C4-2B (cell line): ENCODE measurements around the gene TIAM2.

Experiments used
- H3K27ac ChIP-seq: fragments of 450-650 bp; 2 replicates; pipeline ENCODE4 v1.5.1; 2017
- ZFX ChIP-seq: fragments of 450-650 bp; IDR thresholded peaks from 2 replicates; pipeline ENCODE4 v1.6.1; 2017
- TF ChIP-seq, protein P1 (sequence below): fragments of 450-650 bp; conservative IDR thresholded peaks from 2 replicates; pipeline ENCODE4 v1.5.1; 2017; ENCODE audit warnings: mild to moderate bottlenecking

Gene TIAM2

DNA sequence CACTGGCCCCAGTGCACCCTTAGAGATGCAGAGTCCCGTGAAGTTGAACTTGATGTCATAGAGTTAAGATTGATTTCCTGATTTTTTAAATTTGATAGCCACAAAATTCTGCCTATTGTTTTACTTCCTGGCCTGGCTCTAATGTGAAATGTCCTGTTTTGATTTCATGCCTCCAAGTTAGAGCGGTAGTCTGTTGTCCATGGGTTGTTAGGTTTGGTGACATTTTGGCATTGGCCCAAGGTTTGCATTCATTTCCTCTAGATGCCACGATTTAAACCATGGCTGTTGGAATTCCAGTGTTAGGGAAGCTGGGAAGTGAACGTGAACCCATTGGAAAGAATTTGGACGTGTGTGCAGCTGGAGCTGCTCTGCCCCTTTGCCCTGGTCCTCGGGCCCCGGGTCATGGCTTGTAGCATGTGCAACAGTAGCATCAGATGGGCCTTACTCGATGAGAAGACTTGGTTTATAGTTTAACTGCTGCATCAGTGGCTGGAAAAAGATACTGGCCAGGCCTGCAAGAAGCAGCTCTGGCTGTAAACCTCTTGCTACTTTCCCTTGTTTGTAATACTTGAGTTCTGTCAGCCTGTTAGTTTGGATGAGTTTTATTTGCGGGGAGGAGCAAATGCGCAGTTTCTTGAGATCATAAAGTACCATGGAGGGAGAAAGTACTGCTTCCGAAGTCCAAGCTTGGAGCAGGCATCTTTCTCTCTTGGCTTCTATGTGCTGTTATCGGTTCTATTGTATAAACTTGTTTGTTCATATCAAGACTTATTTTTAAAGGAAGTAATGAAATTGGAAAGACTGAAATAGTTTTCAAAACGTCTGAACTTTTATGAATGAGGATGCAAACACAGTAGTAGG is 147.3 kb downstream of the TIAM2 start:
- H3K27ac ChIP-seq, result no peak overlapping the region
- TF ChIP-seq, protein P1, sequence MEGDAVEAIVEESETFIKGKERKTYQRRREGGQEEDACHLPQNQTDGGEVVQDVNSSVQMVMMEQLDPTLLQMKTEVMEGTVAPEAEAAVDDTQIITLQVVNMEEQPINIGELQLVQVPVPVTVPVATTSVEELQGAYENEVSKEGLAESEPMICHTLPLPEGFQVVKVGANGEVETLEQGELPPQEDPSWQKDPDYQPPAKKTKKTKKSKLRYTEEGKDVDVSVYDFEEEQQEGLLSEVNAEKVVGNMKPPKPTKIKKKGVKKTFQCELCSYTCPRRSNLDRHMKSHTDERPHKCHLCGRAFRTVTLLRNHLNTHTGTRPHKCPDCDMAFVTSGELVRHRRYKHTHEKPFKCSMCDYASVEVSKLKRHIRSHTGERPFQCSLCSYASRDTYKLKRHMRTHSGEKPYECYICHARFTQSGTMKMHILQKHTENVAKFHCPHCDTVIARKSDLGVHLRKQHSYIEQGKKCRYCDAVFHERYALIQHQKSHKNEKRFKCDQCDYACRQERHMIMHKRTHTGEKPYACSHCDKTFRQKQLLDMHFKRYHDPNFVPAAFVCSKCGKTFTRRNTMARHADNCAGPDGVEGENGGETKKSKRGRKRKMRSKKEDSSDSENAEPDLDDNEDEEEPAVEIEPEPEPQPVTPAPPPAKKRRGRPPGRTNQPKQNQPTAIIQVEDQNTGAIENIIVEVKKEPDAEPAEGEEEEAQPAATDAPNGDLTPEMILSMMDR, result no peak
- TF ChIP-seq ZFX, result no peak

DNA sequence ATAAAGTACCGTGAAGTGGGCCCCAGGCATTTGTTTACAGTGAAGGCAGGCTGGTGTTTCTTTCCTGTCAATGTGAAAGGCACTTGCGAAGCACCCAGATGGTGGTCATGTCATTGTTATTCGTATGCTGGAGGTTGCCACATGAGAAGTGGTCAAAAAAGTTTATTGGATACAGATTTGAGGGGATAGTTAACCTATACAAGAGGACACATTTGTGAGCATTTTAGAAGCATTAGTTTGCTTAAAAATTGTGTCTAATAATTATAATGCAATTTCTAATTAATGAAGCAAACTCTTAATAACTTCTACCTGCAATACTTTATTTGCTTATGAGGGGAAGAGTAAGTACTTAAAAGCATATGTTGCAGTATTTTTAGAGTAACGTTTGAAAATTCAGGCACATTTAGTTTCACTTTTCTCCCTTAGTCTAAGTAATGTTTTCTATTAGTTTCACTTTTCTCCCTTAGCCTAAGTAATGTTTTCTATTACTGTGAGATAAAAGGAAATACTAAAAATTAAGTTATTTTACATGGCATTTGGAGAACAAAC is 148.0 kb downstream of the TIAM2 start:
- TF ChIP-seq, protein P1, result no peak
- no peak for TF ChIP-seq ZFX
- no peak overlapping the region for H3K27ac ChIP-seq

DNA sequence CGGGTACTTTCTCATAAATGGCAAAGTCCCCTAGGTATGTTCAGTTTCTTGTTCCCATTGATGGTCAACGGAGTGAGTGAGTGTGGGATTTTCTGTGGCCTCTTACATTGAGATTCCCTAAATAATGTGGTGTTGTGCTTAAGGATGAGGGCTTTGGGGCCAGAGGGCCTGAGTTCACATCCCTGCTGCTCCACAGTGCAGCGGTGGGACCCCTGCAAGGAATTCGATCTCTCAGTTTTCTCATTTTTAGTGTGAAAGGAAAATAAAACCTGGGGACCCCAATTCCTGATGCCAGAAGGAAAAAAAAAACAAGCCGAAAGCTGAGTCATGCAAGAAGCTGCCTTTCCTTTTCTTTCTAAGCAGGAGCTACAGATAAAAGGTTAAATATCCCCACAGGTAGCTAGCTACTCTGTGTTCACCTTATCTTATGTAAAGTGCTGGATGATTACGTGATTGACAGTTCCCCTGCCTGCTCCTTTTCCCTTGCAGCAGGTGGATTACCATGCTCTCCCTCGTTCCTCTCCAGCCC is 148.5 kb downstream of the TIAM2 start:
- TF ChIP-seq ZFX, result no peak
- TF ChIP-seq, protein P1, result no peak
- H3K27ac ChIP-seq, result no peak overlapping the region

- TF ChIP-seq, protein P1, result no peak
- no peak for TF ChIP-seq ZFX
- no peak overlapping the region for H3K27ac ChIP-seq
Observed at GRCh38 chr6:155146205-155146604, 151.1 kb downstream of the TIAM2 start.

DNA sequence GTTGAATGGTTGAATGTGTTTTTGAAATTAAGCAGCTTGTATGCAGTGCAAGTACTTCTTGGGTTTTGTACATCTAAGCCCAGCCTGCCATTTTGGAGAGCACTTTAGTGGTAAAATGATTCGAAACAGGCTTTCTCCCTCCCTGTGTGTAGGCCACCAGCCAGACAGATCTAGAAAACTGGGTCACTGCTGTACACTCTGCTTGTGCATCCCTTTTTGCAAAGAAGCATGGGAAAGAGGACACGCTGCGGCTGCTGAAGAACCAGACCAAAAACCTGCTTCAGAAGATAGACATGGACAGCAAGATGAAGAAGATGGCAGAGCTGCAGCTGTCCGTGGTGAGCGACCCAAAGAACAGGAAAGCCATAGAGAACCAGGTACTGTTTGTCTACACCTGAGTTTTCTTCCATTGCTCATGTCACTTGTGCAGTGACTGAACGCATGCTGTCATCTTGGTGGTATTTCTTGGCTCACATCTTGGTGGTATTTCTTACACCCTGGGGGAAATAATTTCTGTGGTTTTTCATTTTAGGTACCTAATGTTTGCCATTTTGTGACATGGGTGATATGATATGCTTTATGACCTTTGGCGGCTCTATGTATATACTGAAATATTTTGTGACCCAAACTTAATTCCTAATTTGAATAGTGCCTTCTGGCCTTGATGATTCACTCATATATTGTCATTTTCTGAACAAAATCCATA is 153.0 kb downstream of the TIAM2 start:
- no peak for TF ChIP-seq ZFX
- TF ChIP-seq, protein P1, result no peak
- H3K27ac ChIP-seq, result no peak overlapping the region

DNA sequence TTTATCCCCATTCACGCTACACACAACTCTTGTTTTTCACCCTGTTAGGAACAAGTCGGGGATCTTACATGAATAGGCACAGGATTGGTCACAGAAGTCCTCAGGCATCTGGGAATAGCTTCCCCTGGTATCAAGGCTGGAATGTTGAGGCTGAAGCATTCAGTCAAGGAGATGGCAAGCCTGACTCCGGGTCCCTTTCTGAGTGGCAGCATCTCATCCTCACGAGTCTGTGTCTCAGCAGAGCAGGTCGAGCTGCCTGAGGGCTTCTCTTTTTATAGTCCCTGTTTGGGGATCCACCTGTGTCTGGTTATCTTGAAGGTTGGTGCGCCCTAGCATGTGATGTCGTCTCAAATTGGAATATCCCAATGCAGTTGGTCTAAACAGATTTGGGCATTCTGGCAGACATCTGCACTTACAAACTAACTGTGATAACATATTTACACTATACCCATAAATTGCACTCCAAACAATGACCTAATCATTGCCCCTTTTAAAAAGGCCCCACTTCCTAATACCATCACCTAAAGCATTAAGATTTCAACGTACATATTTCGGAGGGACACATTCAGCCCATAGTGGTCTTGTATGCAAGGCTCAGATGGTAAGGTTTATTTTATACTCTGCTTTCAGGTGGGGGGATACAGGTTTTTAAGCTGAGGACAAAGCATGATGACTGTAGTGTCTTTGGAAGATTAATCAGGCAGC is 156.0 kb downstream of the TIAM2 start:
- no peak for TF ChIP-seq ZFX
- TF ChIP-seq, protein P1, result no peak
- no peak overlapping the region for H3K27ac ChIP-seq
